NCI-H1092 treated with DMSO at 0.1 percent for 48 hours (cell line): Measurements from ENCODE around the gene CST7.
"Not testable (repeated sequence)": the region's sequence is repeated elsewhere in the genome, so short reads cannot be mapped to it uniquely, and the experiment has no call there.

Experiments used
- DNase-seq: peaks from one replicate; lab custom pipeline; 2025; lab: John Stamatoyannopoulos, UW

Gene CST7

GRCh38 chr20:24986436-24987015, 37.5 kb downstream of the CST7 start:
- peak; percentile 73 for DNase-seq

- DNase-seq: no peak
Measured at GRCh38 chr20:24987244-24987643, 38.2 kb downstream of the CST7 start.

GRCh38 chr20:24987873-24988835, 39.1 kb downstream of the CST7 start:
- DNase-seq: no peak

- no peak for DNase-seq
Measured at GRCh38 chr20:24989162-24989561, 40.1 kb downstream of the CST7 start.

- DNase-seq: no peak
Measured at GRCh38 chr20:24990810-24991252, 41.8 kb downstream of the CST7 start.

GRCh38 chr20:24991897-24992486, 42.9 kb downstream of the CST7 start:
- DNase-seq: peak; percentile 51

GRCh38 chr20:24992487-24993205, 43.6 kb downstream of the CST7 start, which contains the start of gene APMAP:
APMAP (minus strand) TSS chr20:24992751; CDS start chr20:24992688, 63 bp downstream.
- peak; percentile 92 for DNase-seq

- DNase-seq: peak; percentile 46
Measured at GRCh38 chr20:24993337-24994185, 44.5 kb downstream of the CST7 start.

- DNase-seq: no peak
Measured at GRCh38 chr20:24994186-24994465, 45.1 kb downstream of the CST7 start.

- peak; percentile 81 for DNase-seq
Measured at GRCh38 chr20:24994470-24995368, 45.6 kb downstream of the CST7 start.

GRCh38 chr20:24995741-24996448, 46.8 kb downstream of the CST7 start:
- no peak for DNase-seq

- no peak for DNase-seq
Measured at GRCh38 chr20:24996449-24997377, 47.6 kb downstream of the CST7 start.

GRCh38 chr20:24998121-24998520, 49.1 kb downstream of the CST7 start:
- DNase-seq: no peak

- DNase-seq: no peak
Measured at GRCh38 chr20:24998631-24999445, 49.8 kb downstream of the CST7 start.

- no peak for DNase-seq
Measured at GRCh38 chr20:24999568-24999967, 50.5 kb downstream of the CST7 start.

GRCh38 chr20:25000268-25000801, 51.3 kb downstream of the CST7 start:
- no peak for DNase-seq

- DNase-seq: not testable (repeated sequence)
Measured at GRCh38 chr20:25001323-25001722, 52.3 kb downstream of the CST7 start.
